ENCODE results near the gene GNG14. TPM values are rescaled to one million over a fixed set of nuclear protein-coding genes. Genes with fewer than 3 reads are reported as not detected.

The GNG14 gene
- total RNA-seq, 1 experiment from 2014 or later = not detected

GRCh38 chr19:12676928-12677327 is 10.9 kb upstream of the GNG14 start:
- intact Hi-C loops (cut with micrococcal nuclease) = loop anchor here (2.0 kb wide), 1 partner anchor 120 kb away; no protein-coding TSS in a partner anchor
- RAD21 ChIA-PET (ENCODE audit: low non-redundant PET in 1 of 2, low total read pairs in 2 of 2, uncharacterized antibody in 2 of 2, unreplicated experiment in 2 of 2) = no interaction called here
- peaks cover 30% of the 10 kb centered on the region for H3K79me2 ChIP-seq (ENCODE audit: insufficient read depth, low read length)
- H3K4me3 ChIP-seq (replicated peaks in 1 of 2; ENCODE audit: low read depth in 1 of 2, low read length in 2 of 2) = no peak overlapping the region
- H2AFZ ChIP-seq (ENCODE audit: low read depth, low read length, poor library complexity, severe bottlenecking) = no peak overlapping the region
- no peaks in the 10 kb centered on the region for H3K9me3 ChIP-seq (ENCODE audit: control insufficient read depth in 1 of 2, insufficient read depth in 1 of 2, low read depth in 1 of 2, low read length in 2 of 2)
- DNase-seq (ENCODE audit: low read depth, low spot score) (no peak), ATAC-seq (no peak)
- no TSS peak for BruUV-seq (replicated peaks)
- H4K20me1 ChIP-seq (ENCODE audit: insufficient read depth) = no peaks in the 10 kb centered on the region
- CTCF ChIA-PET = interaction anchor here (1.0 to 1.7 kb wide), 3 partner anchors 13 to 119 kb away, joined by 4 to 7 read pairs (median 4); no protein-coding TSS in a partner anchor
- H3K27ac ChIP-seq (ENCODE audit: low read depth, low read length) = no peak overlapping the region
- POLR2A ChIA-PET = no interaction called here
- H3K4me2 ChIP-seq (ENCODE audit: low read length) = no peak overlapping the region
- H3K27me3 ChIP-seq (ENCODE audit: insufficient read depth, low read length) = no peaks in the 10 kb centered on the region
- peaks cover 25 to 55% of the 10 kb centered on the region in 2 experiments; a peak in 3 of 4 replicates for H3K36me3 ChIP-seq (ENCODE audit: control insufficient read depth in 1 of 2, insufficient read depth in 2 of 2, low read length in 2 of 2)
- H3K4me1 ChIP-seq (ENCODE audit: control insufficient read depth in 1 of 2, insufficient read depth in 2 of 2, low read length in 2 of 2) = peaks cover 5 to 13% of the 10 kb centered on the region in 2 experiments; a peak in 3 of 4 replicates
- TF ChIP-seq EZH2phosphoT487 (IDR thresholded peaks at IDR 0.05; ENCODE audit: borderline replicate concordance) = no peak
- no peak for TF ChIP-seq SRF (IDR thresholded peaks at IDR 0.05; ENCODE audit: low read depth)
- TF ChIP-seq RAD21 (IDR thresholded peaks at IDR 0.05; ENCODE audit: low read depth) = no peak
- no peak for TF ChIP-seq CBX3 (IDR thresholded peaks at IDR 0.05; ENCODE audit: low read depth)
- no peak for TF ChIP-seq TCF7L2 (IDR thresholded peaks at IDR 0.05; ENCODE audit: borderline replicate concordance, extremely low read depth, insufficient read depth, insufficient read length)
- TF ChIP-seq ATF3 (IDR thresholded peaks at IDR 0.05) = no peak
- TF ChIP-seq ZNF274 (IDR thresholded peaks at IDR 0.05; ENCODE audit: low read depth, low read length) = no peak
- no peak for TF ChIP-seq SP1 (IDR thresholded peaks at IDR 0.05; ENCODE audit: low read depth)
- no peak for TF ChIP-seq ZBTB33 (IDR thresholded peaks at IDR 0.05; ENCODE audit: extremely low read depth, insufficient replicate concordance, low read length)
- TF ChIP-seq REST (IDR thresholded peaks at IDR 0.05; ENCODE audit: low read depth) = no peak
- no peak for TF ChIP-seq EZH2 (IDR thresholded peaks at IDR 0.05)
- no peak for TF ChIP-seq POLR2A (IDR thresholded peaks at IDR 0.05; ENCODE audit: borderline replicate concordance, extremely low read depth, insufficient read depth, insufficient read length)
- no peak for TF ChIP-seq POLR2AphosphoS5 (IDR thresholded peaks at IDR 0.05; ENCODE audit: low read depth, low read length)
- TF ChIP-seq ZFX (IDR thresholded peaks at IDR 0.05) = no peak
- TF ChIP-seq JUND (IDR thresholded peaks at IDR 0.05) = no peak
- TF ChIP-seq MAX (IDR thresholded peaks at IDR 0.05) = no peak
- no peak for TF ChIP-seq CTCF (IDR thresholded peaks at IDR 0.05 in 2 of 3, conservative IDR thresholded peaks at IDR 0.05 in 1 of 3; ENCODE audit: borderline replicate concordance in 1 of 3, insufficient read depth in 1 of 3, low read depth in 2 of 3, low read length in 2 of 3)
- TF ChIP-seq CEBPB (IDR thresholded peaks at IDR 0.05; ENCODE audit: low read depth) = no peak
- no peak overlapping the region for H3K9ac ChIP-seq (ENCODE audit: low read length)
- no peaks in the 10 kb centered on the region for H3K9me2 ChIP-seq (ENCODE audit: insufficient read depth)
